ENCODE measurements around the gene PADI2.

PADI2 gene

DNA sequence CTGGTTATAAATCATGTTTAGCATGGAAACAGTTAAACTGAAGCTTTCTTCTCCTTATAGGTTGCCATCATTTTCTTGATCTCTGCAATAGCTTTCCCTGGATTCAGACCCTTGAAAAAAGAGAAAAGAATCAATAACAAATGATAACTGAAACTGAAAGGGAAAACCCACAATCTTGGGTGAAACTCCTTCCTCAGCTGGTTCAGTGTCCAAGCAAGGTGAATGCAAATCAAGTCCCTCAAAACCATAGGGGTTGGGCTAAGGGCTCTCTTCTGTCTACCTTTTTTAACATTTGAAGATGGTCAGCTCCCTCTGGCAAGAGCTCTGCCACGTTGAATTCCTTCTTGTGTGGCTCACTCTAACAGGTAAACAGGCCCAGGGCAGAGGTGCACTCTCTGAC lies 100.4 kb downstream of the PADI2 start:
- no peak for DNase-seq (ENCODE audit: low spot score)

DNA sequence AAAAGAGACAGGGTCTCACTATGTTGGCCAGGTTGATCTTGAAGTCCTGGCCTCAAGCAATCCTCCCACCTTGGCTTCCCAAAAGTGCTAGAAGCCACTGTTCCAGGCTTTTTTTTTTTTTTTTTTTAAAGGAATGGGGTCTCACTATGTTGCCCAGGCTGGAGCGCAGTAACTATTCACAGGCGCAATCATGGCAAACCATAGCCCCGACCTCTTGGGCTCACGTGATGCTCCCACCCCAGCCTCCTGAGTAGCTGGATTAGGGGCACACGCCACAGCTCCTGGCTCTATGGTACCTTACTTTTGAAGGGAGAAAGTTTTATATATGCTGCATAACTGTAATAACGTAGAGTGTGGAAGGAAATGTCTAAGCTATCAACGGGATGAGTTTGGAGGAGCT lies 101.8 kb downstream of the PADI2 start:
- no peak for DNase-seq (ENCODE audit: low spot score)

Data from germinal center (tissue), 1 donor.